Nephron (organoid): ENCODE results near the gene CELF2.

Experiments
- H3K27ac Mint-ChIP-seq, 3 experiments: 2 replicates each; pipeline ENCODE4 v1.8.0; 2020; ENCODE audit warnings: mixed read lengths in 3 of 3, mild to moderate bottlenecking in 2 of 3, moderate library complexity in 1 of 3
- H3K27me3 Mint-ChIP-seq: 2 replicates; pipeline ENCODE4 v1.8.0; 2021; ENCODE audit warnings: low read depth, mild to moderate bottlenecking, moderate library complexity, mixed read lengths
- H3K36me3 Mint-ChIP-seq: 2 replicates; pipeline ENCODE4 v1.8.0; 2020; ENCODE audit warnings: low read depth, mixed read lengths
- H3K4me1 Mint-ChIP-seq: 2 replicates; pipeline ENCODE4 v1.8.0; 2020; ENCODE audit warnings: mixed read lengths
- H3K4me3 Mint-ChIP-seq, 3 experiments: 2 replicates each; pipeline ENCODE4 v1.8.0; 2020; ENCODE audit warnings: mild to moderate bottlenecking in 3 of 3, mixed read lengths in 3 of 3, moderate library complexity in 2 of 3
- H3K9me3 Mint-ChIP-seq: 2 replicates; pipeline ENCODE4 v1.8.0; 2020; ENCODE audit warnings: mixed read lengths
- TF ChIP-seq, protein P1 (sequence below), 3 experiments: fragments of 200-600 bp; sonication (generic); IDR thresholded peaks; one replicate each; pipeline ENCODE4 v1.5.0; 2021; ENCODE audit warnings: antibody characterized with exemption in 3 of 3; ENCODE audit not compliant: unreplicated experiment in 3 of 3

The CELF2 gene

DNA sequence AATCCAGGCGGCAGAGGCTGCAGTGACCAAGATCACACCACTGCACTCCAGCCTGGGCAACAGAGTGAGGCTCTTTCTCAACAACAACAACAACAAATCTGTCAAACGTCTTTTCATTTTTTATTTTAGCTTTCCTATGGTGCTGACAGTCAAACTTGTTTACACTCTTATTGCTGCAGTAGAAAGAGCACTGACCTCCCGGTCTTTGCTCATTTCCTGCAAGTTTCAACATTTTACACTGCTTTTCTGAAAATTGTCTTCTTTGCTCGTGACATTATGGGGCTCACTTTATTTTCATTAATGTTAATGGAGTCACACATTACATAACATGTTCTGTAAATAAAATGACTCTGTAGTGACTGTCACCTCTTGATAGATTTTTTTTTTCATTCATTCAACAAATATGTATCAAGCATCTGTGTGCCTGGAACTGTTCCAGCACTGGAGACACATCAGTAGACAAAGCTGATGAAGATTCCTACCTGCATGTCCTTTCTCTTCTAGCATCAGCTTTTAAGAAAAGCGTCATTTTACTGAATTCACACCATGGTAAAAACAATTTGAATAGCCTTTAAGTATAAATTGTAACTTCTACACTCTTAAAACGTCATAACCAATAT, 277.3 kb downstream of the CELF2 start:
- TF ChIP-seq, protein P1, sequence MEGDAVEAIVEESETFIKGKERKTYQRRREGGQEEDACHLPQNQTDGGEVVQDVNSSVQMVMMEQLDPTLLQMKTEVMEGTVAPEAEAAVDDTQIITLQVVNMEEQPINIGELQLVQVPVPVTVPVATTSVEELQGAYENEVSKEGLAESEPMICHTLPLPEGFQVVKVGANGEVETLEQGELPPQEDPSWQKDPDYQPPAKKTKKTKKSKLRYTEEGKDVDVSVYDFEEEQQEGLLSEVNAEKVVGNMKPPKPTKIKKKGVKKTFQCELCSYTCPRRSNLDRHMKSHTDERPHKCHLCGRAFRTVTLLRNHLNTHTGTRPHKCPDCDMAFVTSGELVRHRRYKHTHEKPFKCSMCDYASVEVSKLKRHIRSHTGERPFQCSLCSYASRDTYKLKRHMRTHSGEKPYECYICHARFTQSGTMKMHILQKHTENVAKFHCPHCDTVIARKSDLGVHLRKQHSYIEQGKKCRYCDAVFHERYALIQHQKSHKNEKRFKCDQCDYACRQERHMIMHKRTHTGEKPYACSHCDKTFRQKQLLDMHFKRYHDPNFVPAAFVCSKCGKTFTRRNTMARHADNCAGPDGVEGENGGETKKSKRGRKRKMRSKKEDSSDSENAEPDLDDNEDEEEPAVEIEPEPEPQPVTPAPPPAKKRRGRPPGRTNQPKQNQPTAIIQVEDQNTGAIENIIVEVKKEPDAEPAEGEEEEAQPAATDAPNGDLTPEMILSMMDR (IDR thresholded peaks at IDR 0.05; ENCODE audit: unreplicated experiment in 3 of 3), result no peak
- Mint-ChIP-seq H3K4me1 (peaks cover 20% of the 10 kb centered on the region), H3K9me3 (no peaks in the 10 kb centered on the region), H3K27ac (no peak overlapping the region), H3K36me3 (peaks cover 2% of the 10 kb centered on the region), H3K27me3 (no peaks in the 10 kb centered on the region), H3K4me3 (no peak overlapping the region)

DNA sequence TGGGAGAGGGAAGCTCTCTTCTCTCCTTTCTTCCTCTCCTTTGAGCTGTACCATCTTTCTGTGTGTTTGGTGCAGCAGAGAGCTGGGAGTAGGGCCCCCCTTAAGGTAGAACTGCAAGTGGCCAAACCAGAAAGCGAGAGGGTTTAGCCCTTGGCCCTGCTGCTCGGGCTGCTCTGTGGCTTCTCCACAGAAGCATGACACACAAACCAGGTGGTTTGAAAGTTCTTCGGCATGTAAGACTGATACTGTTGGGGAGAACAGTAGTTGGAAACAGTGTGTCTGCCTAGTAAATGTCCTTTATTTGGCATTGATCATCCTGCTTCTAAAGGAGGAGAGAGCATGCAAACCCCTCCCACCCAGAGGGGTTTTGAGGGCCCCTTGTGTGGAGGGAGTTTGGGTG, 277.8 kb downstream of the CELF2 start:
- peaks cover 23% of the 10 kb centered on the region for H3K4me1 Mint-ChIP-seq

GRCh38 chr10:11297136-11297535, 279.5 kb downstream of the CELF2 start:
- TF ChIP-seq, protein P1 (IDR thresholded peaks at IDR 0.05; ENCODE audit: unreplicated experiment in 3 of 3), result no peak
- H3K4me3 Mint-ChIP-seq, result no peak overlapping the region
- no peaks in the 10 kb centered on the region for H3K9me3 Mint-ChIP-seq
- peaks cover 10% of the 10 kb centered on the region for H3K36me3 Mint-ChIP-seq
- H3K4me1 Mint-ChIP-seq, result peaks cover 26% of the 10 kb centered on the region
- no peaks in the 10 kb centered on the region for H3K27me3 Mint-ChIP-seq
- H3K27ac Mint-ChIP-seq, result no peak overlapping the region

More for the DNA sequence above, 277.8 kb downstream of the CELF2 start:
- TF ChIP-seq, protein P1 (IDR thresholded peaks at IDR 0.05; ENCODE audit: unreplicated experiment in 3 of 3), result no peak
- H3K9me3 Mint-ChIP-seq, result no peaks in the 10 kb centered on the region
- no peaks in the 10 kb centered on the region for H3K36me3 Mint-ChIP-seq
- H3K27me3 Mint-ChIP-seq, result no peaks in the 10 kb centered on the region
- H3K27ac Mint-ChIP-seq, result no peak overlapping the region
- H3K4me3 Mint-ChIP-seq, result no peak overlapping the region

DNA sequence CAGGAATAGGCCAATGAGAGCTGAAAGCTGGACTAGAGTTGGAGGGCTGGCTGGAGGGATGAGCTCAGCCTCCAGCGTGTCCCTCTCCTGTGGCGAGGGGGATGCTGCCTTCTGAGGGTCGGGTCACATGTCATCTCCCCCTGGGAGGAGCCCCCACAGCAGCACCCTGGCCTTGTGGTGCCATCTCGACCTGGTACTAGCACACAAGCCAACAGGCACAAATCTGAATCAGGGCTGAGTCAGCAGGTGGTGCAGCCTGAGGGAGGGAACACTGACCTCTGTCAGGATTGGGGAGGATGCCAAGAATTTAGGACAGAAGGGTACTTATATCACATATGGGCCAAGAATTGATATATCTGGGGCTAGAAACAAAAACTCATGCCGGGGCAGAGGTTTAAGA, 280.4 kb downstream of the CELF2 start:
- H3K36me3 Mint-ChIP-seq, result peaks cover 18% of the 10 kb centered on the region
- H3K4me1 Mint-ChIP-seq, result peaks cover 35% of the 10 kb centered on the region
- no peak overlapping the region for H3K27ac Mint-ChIP-seq
- H3K9me3 Mint-ChIP-seq, result peaks cover under 1% of the 10 kb centered on the region
- TF ChIP-seq, protein P1 (IDR thresholded peaks at IDR 0.05; ENCODE audit: unreplicated experiment in 3 of 3), result no peak
- H3K4me3 Mint-ChIP-seq, result no peak overlapping the region
- H3K27me3 Mint-ChIP-seq, result no peaks in the 10 kb centered on the region

- no peak overlapping the region for H3K27ac Mint-ChIP-seq
- no peaks in the 10 kb centered on the region for H3K27me3 Mint-ChIP-seq
- no peak overlapping the region for H3K4me3 Mint-ChIP-seq
- H3K4me1 Mint-ChIP-seq, result peaks cover 35% of the 10 kb centered on the region
- peaks cover 28% of the 10 kb centered on the region for H3K36me3 Mint-ChIP-seq
- H3K9me3 Mint-ChIP-seq, result peaks cover 7% of the 10 kb centered on the region
- TF ChIP-seq, protein P1 (IDR thresholded peaks at IDR 0.05; ENCODE audit: unreplicated experiment in 3 of 3), result no peak
These were observed 281.5 kb downstream of the CELF2 start for GRCh38 chr10:11299125-11299524.

- peak overlapping the region in 2 of 3 experiments; percentile 14 to 35 for H3K27ac Mint-ChIP-seq
- H3K4me3 Mint-ChIP-seq, result no peak overlapping the region
- peaks cover 33% of the 10 kb centered on the region for H3K4me1 Mint-ChIP-seq
- H3K36me3 Mint-ChIP-seq, result peaks cover 34% of the 10 kb centered on the region
- TF ChIP-seq, protein P1 (IDR thresholded peaks at IDR 0.05; ENCODE audit: unreplicated experiment in 3 of 3), result no peak
- peaks cover 9% of the 10 kb centered on the region for H3K9me3 Mint-ChIP-seq
- H3K27me3 Mint-ChIP-seq, result no peaks in the 10 kb centered on the region
These were observed 282.4 kb downstream of the CELF2 start for GRCh38 chr10:11300026-11300425.
